Testis (tissue), 2 donors: ENCODE data around the gene MCRIP1.

ENCODE experiments used
- CTCF ChIP-seq, 3 experiments: fragments of 450-650 bp in 2 of 3; fragments of 200-600 bp in 1 of 3; sonication (generic) in 1 of 3; IDR thresholded peaks; one replicate each; pipeline ENCODE4 v1.5.1; 2016 to 2019; ENCODE audit warnings: antibody characterized with exemption in 3 of 3, mild to moderate bottlenecking in 2 of 3, moderate library complexity in 1 of 3
- POLR2A ChIP-seq: fragments of 450-650 bp; IDR thresholded peaks from one replicate; pipeline ENCODE4 v1.6.1; 2017; ENCODE audit warnings: antibody characterized with exemption, mild to moderate bottlenecking, moderate library complexity

- TF ChIP-seq CTCF (IDR thresholded peaks at IDR 0.05) (no peak), POLR2A (no peak)
Observed at GRCh38 chr17:81831957-81832607, 1.0 kb downstream of the MCRIP1 start.
